Mesendoderm (in vitro differentiated cells): ENCODE measurements around the gene GPR160.
"Not testable (repeated sequence)": the region's sequence is repeated elsewhere in the genome, so short reads cannot be mapped to it uniquely, and the experiment has no call there.

ENCODE experiments used
- DNase-seq: peaks from one replicate; pipeline ENCODE4 v3.0.0; 2013
- H2AK5ac ChIP-seq: 2 replicates; pipeline ENCODE4 v1.6.1; 2013; ENCODE audit warnings: low read length, inconsistent platforms
- H2BK120ac ChIP-seq: 2 replicates; pipeline ENCODE4 v1.6.1; 2013; ENCODE audit warnings: low read depth, mild to moderate bottlenecking, low read length, moderate library complexity, mixed read lengths
- H2BK15ac ChIP-seq: replicated peaks from 2 replicates; pipeline ENCODE4 v1.6.1; 2013; ENCODE audit warnings: low read depth, mild to moderate bottlenecking, moderate library complexity
- H2BK5ac ChIP-seq: 2 replicates; pipeline ENCODE4 v1.6.1; 2013; ENCODE audit warnings: low read length, inconsistent platforms
- H3K18ac ChIP-seq: 2 replicates; pipeline ENCODE4 v1.6.1; 2013; ENCODE audit warnings: mild to moderate bottlenecking, low read length, mixed read lengths
- H3K23ac ChIP-seq: one replicate; pipeline ENCODE4 v1.6.1; 2013; ENCODE audit warnings: low read length
- H3K27ac ChIP-seq: 2 replicates; pipeline ENCODE4 v1.5.1; 2013; ENCODE audit warnings: low read depth, mild to moderate bottlenecking, inconsistent platforms, low read length, moderate library complexity
- H3K27me3 ChIP-seq: 2 replicates; pipeline ENCODE4 v1.6.1; 2013; ENCODE audit warnings: low read length, control low read depth, mild to moderate bottlenecking, inconsistent platforms; ENCODE audit not compliant: insufficient read depth, poor library complexity
- H3K36me3 ChIP-seq: 2 replicates; pipeline ENCODE4 v1.6.1; 2013; ENCODE audit warnings: low read length, inconsistent platforms; ENCODE audit not compliant: control insufficient read depth, insufficient read depth
- H3K4ac ChIP-seq: one replicate; pipeline ENCODE4 v1.6.1; 2013; ENCODE audit warnings: low read depth, mild to moderate bottlenecking, low read length, moderate library complexity
- H3K4me1 ChIP-seq: 2 replicates; pipeline ENCODE4 v1.6.1; 2013; ENCODE audit warnings: low read depth, low read length, inconsistent platforms; ENCODE audit not compliant: control insufficient read depth
- H3K4me2 ChIP-seq: 2 replicates; pipeline ENCODE4 v1.6.1; 2013; ENCODE audit warnings: low read length
- H3K4me3 ChIP-seq: 2 replicates; pipeline ENCODE4 v1.5.1; 2013; ENCODE audit warnings: mild to moderate bottlenecking, low read length
- H3K56ac ChIP-seq: one replicate; pipeline ENCODE4 v1.6.1; 2013; ENCODE audit warnings: low read length
- H3K79me1 ChIP-seq: 2 replicates; pipeline ENCODE4 v1.6.1; 2013; ENCODE audit warnings: low read length, inconsistent platforms
- H3K79me2 ChIP-seq: 2 replicates; pipeline ENCODE4 v1.6.1; 2013; ENCODE audit warnings: mild to moderate bottlenecking, low read length; ENCODE audit not compliant: control insufficient read depth, insufficient read depth
- H3K9ac ChIP-seq: 2 replicates; pipeline ENCODE4 v1.6.1; 2013; ENCODE audit warnings: low read length, inconsistent platforms
- H4K5ac ChIP-seq: one replicate; pipeline ENCODE4 v1.6.1; 2013; ENCODE audit warnings: low read length
- H4K8ac ChIP-seq: one replicate; pipeline ENCODE4 v1.6.1; 2013; ENCODE audit warnings: low read depth, mild to moderate bottlenecking, control low read depth, low read length, moderate library complexity
- WGBS: extraction: QIAGEN DNeasy Blood & Tissue Kit; methylation state at CpG from one replicate; pipeline ENCODE4 v1.1.7; 2013; ENCODE audit warnings: low lambda C conversion rate, missing lambda C conversion rate; ENCODE audit not compliant: insufficient coverage; ENCODE audit errors: extremely low coverage; 5-methylcytosine and 5-hydroxymethylcytosine counted together

GPR160 gene

GRCh38 chr3:170109579-170110293 lies 71.9 kb downstream of the GPR160 start:
- no peak overlapping the region for H2BK120ac ChIP-seq

GRCh38 chr3:170111147-170111771 lies 73.5 kb downstream of the GPR160 start:
- H2AK5ac ChIP-seq: no peak overlapping the region
- no peak overlapping the region for H4K5ac ChIP-seq
- H3K79me1 ChIP-seq: no peaks in the 10 kb centered on the region
- H2BK120ac ChIP-seq: no peak overlapping the region
- H3K23ac ChIP-seq: no peak overlapping the region
- H3K4me2 ChIP-seq: no peak overlapping the region
- no peaks in the 10 kb centered on the region for H3K27me3 ChIP-seq
- H3K79me2 ChIP-seq: no peaks in the 10 kb centered on the region
- H3K9ac ChIP-seq: no peak overlapping the region
- no peak for DNase-seq
- H3K36me3 ChIP-seq: no peaks in the 10 kb centered on the region
- 100% methylated on average over 1 of the region's 9 CpGs for WGBS
- no peak overlapping the region for H3K4ac ChIP-seq
- no peaks in the 10 kb centered on the region for H3K4me1 ChIP-seq
- no peak overlapping the region for H3K56ac ChIP-seq
- no peak overlapping the region for H3K4me3 ChIP-seq
- no peak overlapping the region for H4K8ac ChIP-seq
- H2BK5ac ChIP-seq: no peak overlapping the region
- H2BK15ac ChIP-seq: no peak overlapping the region
- H3K27ac ChIP-seq: no peak overlapping the region
- H3K18ac ChIP-seq: no peak overlapping the region

More at GRCh38 chr3:170109579-170110293, 71.9 kb downstream of the GPR160 start:
- no peaks in the 10 kb centered on the region for H3K27me3 ChIP-seq
- no peak overlapping the region for H3K4me3 ChIP-seq
- no peak overlapping the region for H3K9ac ChIP-seq
- no peak for DNase-seq
- WGBS: 100% methylated on average over 2 of the region's 2 CpGs
- no peaks in the 10 kb centered on the region for H3K79me1 ChIP-seq
- H3K4me2 ChIP-seq: no peak overlapping the region
- no peak overlapping the region for H2BK5ac ChIP-seq
- H3K18ac ChIP-seq: no peak overlapping the region
- H3K4me1 ChIP-seq: no peaks in the 10 kb centered on the region
- H2BK15ac ChIP-seq: no peak overlapping the region
- H3K79me2 ChIP-seq: no peaks in the 10 kb centered on the region
- H2AK5ac ChIP-seq: no peak overlapping the region
- H3K36me3 ChIP-seq: no peaks in the 10 kb centered on the region
- no peak overlapping the region for H3K23ac ChIP-seq
- no peak overlapping the region for H3K27ac ChIP-seq
- no peak overlapping the region for H3K56ac ChIP-seq
- H3K4ac ChIP-seq: no peak overlapping the region
- H4K8ac ChIP-seq: no peak overlapping the region
- H4K5ac ChIP-seq: no peak overlapping the region

- not testable (repeated sequence) for H3K9ac ChIP-seq, H3K4ac ChIP-seq
These were observed 76.4 kb downstream of the GPR160 start for GRCh38 chr3:170114165-170114564.

GRCh38 chr3:170117134-170117533 lies 79.3 kb downstream of the GPR160 start:
- Histone ChIP-seq H3K4me2 (no peak overlapping the region), H3K18ac (no peak overlapping the region), H3K56ac (no peak overlapping the region), H3K4ac (no peak overlapping the region), H4K5ac (no peak overlapping the region), H3K27me3 (no peaks in the 10 kb centered on the region), H3K9ac (no peak overlapping the region), H2BK15ac (no peak overlapping the region), H3K79me1 (no peaks in the 10 kb centered on the region), H3K4me3 (no peak overlapping the region), H4K8ac (no peak overlapping the region), H2AK5ac (no peak overlapping the region), H3K4me1 (no peaks in the 10 kb centered on the region), H2BK5ac (no peak overlapping the region), H3K23ac (no peak overlapping the region), H3K36me3 (no peaks in the 10 kb centered on the region), H3K79me2 (no peaks in the 10 kb centered on the region), H3K27ac (no peak overlapping the region), H2BK120ac (no peak overlapping the region)
- DNase-seq: peak; percentile 55

More at GRCh38 chr3:170114165-170114564, 76.4 kb downstream of the GPR160 start:
- no CpG with 5 or more reads among the region's 8 CpGs for WGBS
- not testable (repeated sequence) for H3K23ac ChIP-seq, H2BK120ac ChIP-seq, H2AK5ac ChIP-seq, H3K27ac ChIP-seq, H2BK5ac ChIP-seq, H4K5ac ChIP-seq, H3K18ac ChIP-seq, H3K27me3 ChIP-seq, H3K4me1 ChIP-seq, DNase-seq, H4K8ac ChIP-seq, H2BK15ac ChIP-seq, H3K4me2 ChIP-seq, H3K56ac ChIP-seq, H3K79me1 ChIP-seq, H3K36me3 ChIP-seq, H3K79me2 ChIP-seq, H3K4me3 ChIP-seq

GRCh38 chr3:170128259-170128976 lies 90.6 kb downstream of the GPR160 start:
- no peak overlapping the region for H3K9ac ChIP-seq
- H3K36me3 ChIP-seq: peaks cover 6% of the 10 kb centered on the region
- no CpG with 5 or more reads among the region's 4 CpGs for WGBS

More at GRCh38 chr3:170128259-170128976, 90.6 kb downstream of the GPR160 start:
- Histone ChIP-seq H3K27ac (no peak overlapping the region), H3K4ac (no peak overlapping the region), H2BK5ac (no peak overlapping the region), H4K5ac (no peak overlapping the region), H3K79me1 (no peaks in the 10 kb centered on the region), H3K27me3 (no peaks in the 10 kb centered on the region), H4K8ac (no peak overlapping the region), H2BK120ac (no peak overlapping the region), H3K4me1 (no peaks in the 10 kb centered on the region), H2BK15ac (no peak overlapping the region), H3K56ac (no peak overlapping the region), H3K4me2 (no peak overlapping the region), H3K18ac (no peak overlapping the region), H3K4me3 (no peak overlapping the region), H2AK5ac (no peak overlapping the region), H3K23ac (no peak overlapping the region), H3K79me2 (no peaks in the 10 kb centered on the region)
- no peak for DNase-seq
